Left hindlimb (tissue), 1 donor: ENCODE measurements around the gene WBP1.

Experiments
- DNase-seq: peaks from one replicate; pipeline ENCODE4 v3.0.0-alpha.2; 2018

WBP1 gene

DNA sequence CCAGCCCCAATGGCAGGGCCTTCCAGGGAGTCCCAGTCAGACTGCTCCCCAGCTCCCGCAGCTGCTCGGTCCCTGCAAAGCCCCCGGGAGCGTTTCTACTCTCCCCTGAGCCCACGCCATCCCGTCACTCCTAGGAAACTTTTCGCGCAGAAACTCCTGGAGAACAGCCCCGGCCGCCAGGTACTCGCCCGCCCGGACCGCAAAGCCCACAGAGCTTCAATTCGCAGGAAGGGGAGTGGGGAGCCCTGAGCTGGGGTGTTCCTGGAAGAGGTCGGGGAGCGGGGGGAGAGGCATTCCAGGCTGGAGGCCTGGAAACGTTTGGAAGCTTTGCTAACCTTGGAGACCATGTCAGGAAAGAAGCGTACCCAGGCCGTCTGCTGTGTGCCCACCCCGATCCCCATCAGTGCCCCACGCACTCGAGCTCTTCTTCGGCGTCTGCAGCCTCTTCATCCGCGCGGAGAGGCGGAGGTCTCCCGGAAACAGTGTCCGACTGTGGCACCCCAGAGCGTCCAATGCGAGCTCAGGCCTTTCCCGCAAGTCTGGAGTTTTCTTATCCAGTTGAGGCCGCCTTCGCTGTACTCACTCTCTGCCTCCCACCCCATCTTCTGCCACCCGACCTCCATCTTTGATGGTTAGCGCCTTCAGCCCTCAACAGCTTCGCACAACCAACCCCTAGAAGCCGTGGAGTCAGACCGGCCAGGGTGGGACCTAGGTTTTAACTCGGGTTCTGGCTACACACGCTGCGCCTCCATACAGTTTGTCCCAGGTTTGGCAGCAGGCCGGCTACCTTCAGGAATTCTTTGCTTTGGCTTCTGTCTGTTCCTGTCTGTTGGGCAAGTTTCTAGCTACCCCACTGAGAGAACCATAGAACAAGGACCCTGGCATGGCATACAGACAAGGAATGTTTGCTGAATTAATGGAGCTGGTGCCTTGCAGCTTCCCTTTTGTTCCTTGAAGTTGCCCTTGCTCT, 45.6 kb downstream of the WBP1 start:
- no peak for DNase-seq

DNA sequence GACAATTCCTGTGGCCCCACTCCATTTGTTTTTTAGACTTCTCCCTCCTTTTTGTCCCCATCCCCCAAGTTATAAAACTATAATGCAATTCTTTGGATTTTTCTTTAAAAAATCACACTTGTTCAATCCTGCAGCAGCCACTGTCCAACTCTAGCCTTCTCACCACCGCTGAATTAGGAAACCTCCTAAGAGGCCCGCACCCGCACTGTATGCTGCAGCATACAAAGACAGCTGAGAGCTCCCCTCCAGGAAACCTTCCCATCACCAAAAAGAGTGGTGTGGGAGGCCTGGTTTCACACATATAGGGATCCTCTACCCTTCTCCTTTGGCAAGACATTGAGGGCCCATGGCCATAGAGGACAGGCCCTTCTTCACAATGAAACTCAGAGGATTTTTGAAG, 46.4 kb downstream of the WBP1 start:
- DNase-seq = no peak

DNA sequence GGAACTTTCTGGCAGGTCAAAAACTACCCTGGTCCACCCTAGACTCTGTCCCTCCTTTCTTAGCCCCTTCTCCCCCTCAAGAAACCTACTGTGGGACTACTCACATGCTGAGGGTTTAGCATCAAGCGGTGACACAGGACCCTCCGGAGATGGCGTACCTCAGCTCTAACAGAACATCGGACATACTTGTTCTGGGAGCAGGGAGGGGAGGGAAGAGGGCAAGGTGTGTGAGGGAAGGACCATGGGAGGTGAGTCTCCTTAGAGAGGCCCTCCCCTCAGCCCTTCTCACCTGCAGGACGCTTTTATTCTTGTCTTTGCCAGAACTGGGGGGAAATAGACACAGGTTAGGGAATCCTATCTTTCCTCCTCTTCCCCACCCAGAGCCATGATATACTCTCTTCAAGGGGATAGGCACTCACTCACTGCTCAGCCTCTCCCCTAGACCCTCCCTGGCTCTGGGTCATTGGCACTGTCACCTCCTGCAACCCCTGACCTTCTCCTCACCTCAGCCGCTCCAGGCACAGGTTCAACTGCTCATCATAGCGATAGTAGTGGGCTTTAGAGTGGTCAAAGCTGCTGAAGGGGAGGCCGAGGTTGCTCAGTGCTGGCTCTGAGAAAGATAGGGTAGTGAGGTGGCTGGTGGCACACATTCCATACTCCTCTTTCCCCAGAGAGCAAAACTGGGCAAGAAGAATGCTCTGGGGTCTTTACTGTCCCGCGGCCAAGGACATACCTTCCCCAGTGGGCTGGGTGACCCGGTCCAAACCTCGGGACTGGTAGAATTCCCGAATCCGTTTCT, 47.4 kb downstream of the WBP1 start:
- DNase-seq = no peak

- peak; percentile 99 for DNase-seq
These were observed 49.1 kb downstream of the WBP1 start, which contains the start of gene PCGF1 for GRCh38 chr2:74507145-74507925. TSS of gene PCGF1 (minus strand) at chr2:74507695. CDS start at chr2:74507668, 27 bp downstream.

GRCh38 chr2:74507926-74508520, 49.8 kb downstream of the WBP1 start:
- DNase-seq = peak; percentile 67

- DNase-seq = no peak
These were observed 52.0 kb downstream of the WBP1 start for GRCh38 chr2:74510272-74510671.
